Mammary epithelial cell (primary cell): Measurements from ENCODE around the gene ZNF646.

Source experiments
- EZH2 ChIP-seq: IDR thresholded peaks from 2 replicates; pipeline ENCODE4 v1.6.1; 2012; ENCODE audit warnings: low read length, inconsistent platforms, borderline replicate concordance
- TF ChIP-seq, protein P1 (sequence below), 2 donors: IDR thresholded peaks in 1 of 2; conservative IDR thresholded peaks in 1 of 2; 2 replicates each; pipeline ENCODE4 v1.5.1; 2011 to 2012; ENCODE audit warnings: inconsistent platforms in 2 of 2, low read length in 2 of 2, mild to moderate bottlenecking in 2 of 2, control low read depth in 1 of 2, low read depth in 1 of 2; ENCODE audit not compliant: insufficient read depth in 1 of 2; ENCODE audit errors: extremely low read depth in 1 of 2

DNA sequence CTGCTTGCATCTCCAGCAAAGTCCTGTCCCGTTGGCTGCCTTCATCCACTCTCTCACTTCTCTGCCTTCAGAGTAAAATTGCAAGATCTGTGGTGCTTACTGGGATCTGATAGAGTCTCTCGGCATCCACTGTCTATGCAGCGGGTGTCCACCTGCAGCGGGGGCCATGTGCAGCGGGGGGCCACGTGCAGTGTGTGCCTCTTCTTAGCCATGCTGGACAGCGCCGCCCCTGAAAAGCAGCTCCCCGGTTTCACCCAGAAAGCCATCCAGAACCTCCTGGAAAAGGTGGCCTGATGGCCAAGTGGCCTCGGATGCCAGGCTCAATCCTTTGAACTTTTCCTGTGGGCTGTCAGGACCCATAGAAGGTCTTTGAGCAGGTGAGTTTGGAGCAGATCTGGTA, 31.4 kb upstream of the ZNF646 start:
- TF ChIP-seq, protein P1, sequence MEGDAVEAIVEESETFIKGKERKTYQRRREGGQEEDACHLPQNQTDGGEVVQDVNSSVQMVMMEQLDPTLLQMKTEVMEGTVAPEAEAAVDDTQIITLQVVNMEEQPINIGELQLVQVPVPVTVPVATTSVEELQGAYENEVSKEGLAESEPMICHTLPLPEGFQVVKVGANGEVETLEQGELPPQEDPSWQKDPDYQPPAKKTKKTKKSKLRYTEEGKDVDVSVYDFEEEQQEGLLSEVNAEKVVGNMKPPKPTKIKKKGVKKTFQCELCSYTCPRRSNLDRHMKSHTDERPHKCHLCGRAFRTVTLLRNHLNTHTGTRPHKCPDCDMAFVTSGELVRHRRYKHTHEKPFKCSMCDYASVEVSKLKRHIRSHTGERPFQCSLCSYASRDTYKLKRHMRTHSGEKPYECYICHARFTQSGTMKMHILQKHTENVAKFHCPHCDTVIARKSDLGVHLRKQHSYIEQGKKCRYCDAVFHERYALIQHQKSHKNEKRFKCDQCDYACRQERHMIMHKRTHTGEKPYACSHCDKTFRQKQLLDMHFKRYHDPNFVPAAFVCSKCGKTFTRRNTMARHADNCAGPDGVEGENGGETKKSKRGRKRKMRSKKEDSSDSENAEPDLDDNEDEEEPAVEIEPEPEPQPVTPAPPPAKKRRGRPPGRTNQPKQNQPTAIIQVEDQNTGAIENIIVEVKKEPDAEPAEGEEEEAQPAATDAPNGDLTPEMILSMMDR (conservative IDR thresholded peaks at IDR 0.05 in 1 of 2, IDR thresholded peaks at IDR 0.05 in 1 of 2; ENCODE audit: extremely low read depth in 1 of 2, insufficient read depth in 1 of 2, low read depth in 1 of 2, low read length in 2 of 2): no peak
- TF ChIP-seq EZH2: no peak
